Activated CD8-positive, alpha-beta T cell treated with anti-CD3 and anti-CD28 coated beads, Interleukin-2, amount 10 ng/mL, durations not matched to agents 7 days and 5 days (primary cell): ENCODE measurements around the gene PHLDA3. TPM values are rescaled to one million over a fixed set of nuclear protein-coding genes. Genes with fewer than 3 reads are reported as not detected.

Experiments used
- ATAC-seq: fragments of 150-1000 bp; cut with Tn5 transposase; one replicate; pipeline ENCODE4 v1.10.0; 2021; ENCODE audit warnings: moderate library complexity
- CTCF ChIA-PET: fragments of 350-600 bp; sonication (Branson Sonifier 250); formaldehyde crosslinking; loops from one replicate; lab custom pipeline; 2021; ENCODE audit warnings: antibody characterized with exemption; lab: Charles Lee
- POLR2A ChIA-PET: fragments of 350-600 bp; sonication (Branson Sonifier 250); formaldehyde crosslinking; loops from one replicate; lab custom pipeline; 2021; ENCODE audit warnings: antibody characterized with exemption; lab: Charles Lee
- DNase-seq: peaks from one replicate; pipeline ENCODE4 v3.0.0-alpha.2; 2020
- H3K27ac Mint-ChIP-seq: one replicate; pipeline ENCODE4 v1.8.0; 2021; ENCODE audit warnings: mild to moderate bottlenecking, mixed read lengths
- H3K27me3 Mint-ChIP-seq: one replicate; pipeline ENCODE4 v1.8.0; 2021; ENCODE audit warnings: low read depth, mixed read lengths
- H3K36me3 Mint-ChIP-seq: one replicate; pipeline ENCODE4 v1.8.0; 2021; ENCODE audit warnings: low read depth, mixed read lengths
- H3K4me1 Mint-ChIP-seq: one replicate; pipeline ENCODE4 v1.8.0; 2021; ENCODE audit warnings: low read depth, mixed read lengths
- H3K4me3 Mint-ChIP-seq: one replicate; pipeline ENCODE4 v1.8.0; 2021; ENCODE audit warnings: mild to moderate bottlenecking, mixed read lengths
- H3K9me3 Mint-ChIP-seq: one replicate; pipeline ENCODE4 v1.8.0; 2022; ENCODE audit warnings: mixed read lengths; ENCODE audit not compliant: insufficient read depth
- total RNA-seq, 2 experiments: library from RNA; stranded (reverse); gene quantifications; one replicate each; pipeline ENCODE4 v1.2.3, GENCODE V29; 2021

The PHLDA3 gene
- total RNA-seq, 2 experiments from 2014 or later: 17.3 to 18.7 TPM

DNA sequence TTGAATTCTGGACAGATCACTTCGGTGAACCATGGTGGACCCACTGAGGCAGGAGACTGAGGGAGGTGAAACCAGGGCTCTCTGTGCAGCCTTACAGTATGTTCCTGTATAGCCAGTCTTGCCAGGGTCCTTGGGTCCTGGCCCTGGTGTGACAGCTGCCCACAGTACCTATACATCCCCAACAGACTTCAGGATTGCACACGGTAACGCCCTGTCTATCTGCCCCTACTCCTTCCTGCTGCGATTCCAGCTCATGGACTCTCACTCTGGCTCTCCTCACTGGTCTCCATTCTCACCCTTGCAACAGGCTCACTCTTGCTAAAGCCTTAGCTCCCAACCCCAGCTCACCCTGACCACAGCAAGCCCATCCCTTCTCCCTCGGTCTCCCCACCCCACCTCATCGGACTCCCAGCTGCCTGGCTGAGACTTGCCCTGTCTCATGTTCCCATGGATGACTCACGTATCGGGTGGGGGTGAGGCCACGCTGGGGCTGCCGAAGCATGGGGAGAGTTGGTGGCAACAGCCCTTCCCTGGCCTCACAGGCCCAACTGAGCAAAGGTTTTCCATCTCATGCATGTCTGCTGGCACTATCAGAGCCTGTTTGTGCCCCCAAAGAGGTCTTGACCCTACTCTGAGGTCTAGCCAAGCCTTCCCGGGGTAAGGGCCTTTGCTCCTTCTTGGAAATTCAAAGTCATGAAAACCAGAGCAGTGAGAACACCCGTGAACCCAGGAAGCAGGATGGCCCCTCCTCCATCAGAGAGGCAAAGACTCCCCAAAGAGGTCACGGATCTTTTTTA lies 7.1 kb downstream of the PHLDA3 start:
- CTCF ChIA-PET: interaction anchor here (0.9 to 2.4 kb wide), 3 partner anchors 14 to 51 kb away, joined by 3 to 9 read pairs (median 7); no protein-coding TSS in a partner anchor

DNA sequence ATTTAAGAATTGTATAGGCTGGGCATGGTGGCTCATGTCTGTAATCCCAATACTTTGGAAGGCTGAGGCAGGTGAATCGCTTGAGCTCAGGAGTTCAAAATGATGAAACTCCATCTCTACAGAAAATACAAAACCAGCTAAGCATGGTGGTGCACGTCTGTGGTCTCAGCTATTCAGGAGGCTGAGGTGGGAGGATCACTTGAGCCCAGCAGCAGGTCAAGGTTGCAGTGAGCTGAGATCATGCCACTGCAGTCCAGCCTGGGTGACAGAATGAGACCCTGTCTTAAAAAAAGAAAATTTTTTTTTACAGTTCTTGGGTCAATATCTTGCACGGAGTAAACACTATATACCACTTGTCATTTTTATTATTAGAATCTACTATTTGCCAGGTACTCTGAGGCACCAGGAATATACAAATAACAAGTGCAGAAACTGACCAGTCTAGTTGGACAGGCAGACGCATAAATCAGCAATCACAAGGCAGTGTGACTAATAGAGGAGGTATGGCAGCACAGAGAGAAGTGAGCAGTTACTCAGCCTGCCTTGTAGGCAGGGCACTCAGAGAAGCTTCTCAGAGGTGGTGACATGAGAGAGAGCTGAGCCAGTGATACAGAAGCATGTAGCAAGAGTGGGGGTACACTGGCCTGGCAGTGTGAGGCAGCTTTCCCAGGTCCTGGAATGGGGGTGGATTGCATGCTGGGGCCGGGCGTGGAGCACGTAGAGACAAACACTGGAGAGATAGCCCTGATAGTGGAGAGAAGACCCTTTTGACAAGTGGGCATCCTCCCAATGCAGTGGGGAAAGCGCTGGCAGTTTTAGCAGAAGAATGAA lies 8.0 kb downstream of the PHLDA3 start:
- Mint-ChIP-seq H3K27me3 (peaks cover 17% of the 10 kb centered on the region), H3K4me1 (no peaks in the 10 kb centered on the region), H3K4me3 (no peak overlapping the region), H3K9me3 (no peaks in the 10 kb centered on the region), H3K36me3 (peaks cover 8% of the 10 kb centered on the region), H3K27ac (no peak overlapping the region)
- CTCF ChIA-PET: interaction anchor here (0.9 to 2.4 kb wide), 3 partner anchors 13 to 52 kb away, joined by 3 to 9 read pairs (median 7); no protein-coding TSS in a partner anchor
- POLR2A ChIA-PET: interaction anchor here (0.9 kb wide), 1 partner anchor 13 kb away, joined by 3 read pairs; no protein-coding TSS in a partner anchor
- DNase-seq (no peak), ATAC-seq (no peak)

More for the DNA sequence above, 7.1 kb downstream of the PHLDA3 start:
- Mint-ChIP-seq H3K36me3 (peaks cover 8% of the 10 kb centered on the region), H3K9me3 (no peaks in the 10 kb centered on the region), H3K27me3 (peaks cover 17% of the 10 kb centered on the region), H3K27ac (no peak overlapping the region), H3K4me3 (no peak overlapping the region), H3K4me1 (no peaks in the 10 kb centered on the region)
- no peak for DNase-seq
- no peak for ATAC-seq
- POLR2A ChIA-PET: no interaction called here

GRCh38 chr1:201459775-201460174 lies 9.2 kb downstream of the PHLDA3 start:
- ChIA-PET CTCF (interaction anchor here (1.4 kb wide), 1 partner anchor 24 kb away, joined by 3 read pairs; no protein-coding TSS in a partner anchor), POLR2A (no interaction called here)
- Mint-ChIP-seq H3K27me3 (peaks cover 20% of the 10 kb centered on the region), H3K36me3 (peaks cover 2% of the 10 kb centered on the region), H3K27ac (no peak overlapping the region), H3K4me1 (peaks cover under 1% of the 10 kb centered on the region), H3K4me3 (no peak overlapping the region), H3K9me3 (no peaks in the 10 kb centered on the region)
- DNase-seq: no peak
- no peak for ATAC-seq

GRCh38 chr1:201459052-201459451 lies 9.9 kb downstream of the PHLDA3 start:
- DNase-seq (no peak), ATAC-seq (no peak)
- Mint-ChIP-seq H3K36me3 (no peaks in the 10 kb centered on the region), H3K27me3 (peaks cover 20% of the 10 kb centered on the region), H3K9me3 (no peaks in the 10 kb centered on the region), H3K4me1 (peaks cover 8% of the 10 kb centered on the region), H3K4me3 (no peak overlapping the region), H3K27ac (no peak overlapping the region)
- ChIA-PET POLR2A (no interaction called here), CTCF (interaction anchor here (1.4 kb wide), 1 partner anchor 23 kb away, joined by 3 read pairs; no protein-coding TSS in a partner anchor)

DNA sequence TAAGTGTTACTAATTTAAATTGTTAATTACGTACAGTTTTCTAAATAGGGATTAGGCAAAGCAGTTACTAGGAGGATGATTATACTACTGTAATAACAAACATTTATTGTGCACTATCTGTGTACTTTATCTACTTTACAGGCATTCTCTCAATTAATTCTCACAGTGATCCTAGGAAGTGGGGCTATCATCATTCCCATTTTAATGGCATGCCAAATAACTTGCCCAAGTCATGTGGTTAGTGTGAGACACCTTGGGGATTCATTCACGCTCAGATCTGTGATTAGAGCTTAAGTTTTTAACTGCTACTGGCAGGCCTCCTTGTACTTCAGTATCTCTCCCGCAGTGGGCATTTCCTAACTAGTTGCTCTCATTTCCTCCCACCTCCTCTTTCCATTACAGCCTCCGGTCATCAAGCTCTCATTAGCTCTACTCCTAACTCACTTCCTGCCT lies 11.5 kb downstream of the PHLDA3 start:
- Mint-ChIP-seq H3K27me3 (peaks cover 20% of the 10 kb centered on the region), H3K4me3 (no peak overlapping the region), H3K36me3 (no peaks in the 10 kb centered on the region), H3K4me1 (peaks cover 14% of the 10 kb centered on the region), H3K27ac (no peak overlapping the region), H3K9me3 (no peaks in the 10 kb centered on the region)
- ATAC-seq (no peak), DNase-seq (no peak)
- CTCF ChIA-PET: interaction anchor here (1.8 to 2.0 kb wide), 2 partner anchors 9 to 24 kb away, joined by 4 to 11 read pairs; no protein-coding TSS in a partner anchor
- POLR2A ChIA-PET: interaction anchor here (0.5 kb wide), 1 partner anchor 85 kb away, joined by 3 read pairs; no protein-coding TSS in a partner anchor

- H3K4me3 Mint-ChIP-seq: no peak overlapping the region
- H3K27ac Mint-ChIP-seq: no peak overlapping the region
- peaks cover 14% of the 10 kb centered on the region for H3K4me1 Mint-ChIP-seq
- no peak for ATAC-seq
- H3K9me3 Mint-ChIP-seq: no peaks in the 10 kb centered on the region
- H3K36me3 Mint-ChIP-seq: no peaks in the 10 kb centered on the region
- POLR2A ChIA-PET: interaction anchor here (0.5 kb wide), 1 partner anchor 86 kb away, joined by 3 read pairs; no protein-coding TSS in a partner anchor
- H3K27me3 Mint-ChIP-seq: peaks cover 20% of the 10 kb centered on the region
- CTCF ChIA-PET: interaction anchor here (0.9 to 2.0 kb wide), 5 partner anchors 9 to 56 kb away, joined by 3 to 11 read pairs (median 3); no protein-coding TSS in a partner anchor
- no peak for DNase-seq
These were observed 12.3 kb downstream of the PHLDA3 start for GRCh38 chr1:201456499-201457309.

DNA sequence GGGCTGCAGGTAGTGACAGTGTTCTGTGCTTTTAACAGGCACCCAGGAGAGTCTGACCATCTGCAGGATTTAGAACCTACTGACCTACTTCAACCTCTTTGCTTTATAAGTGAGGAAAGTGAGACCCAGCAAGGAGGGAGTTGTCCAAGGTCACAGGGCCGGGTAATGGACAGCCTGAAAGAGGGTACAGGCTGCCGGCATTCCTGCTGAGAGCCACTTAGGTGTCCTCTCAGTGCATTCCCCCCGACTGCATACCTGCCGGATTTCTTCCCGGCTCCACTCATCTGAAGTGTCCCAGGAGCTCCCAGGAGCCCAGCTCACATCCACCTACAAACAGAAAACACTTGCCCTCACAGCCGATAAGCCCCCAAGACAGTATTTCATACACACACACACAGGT lies 13.9 kb downstream of the PHLDA3 start:
- Mint-ChIP-seq H3K4me1 (peaks cover 21% of the 10 kb centered on the region), H3K27ac (no peak overlapping the region), H3K4me3 (no peak overlapping the region), H3K36me3 (no peaks in the 10 kb centered on the region), H3K9me3 (no peaks in the 10 kb centered on the region), H3K27me3 (peaks cover 13% of the 10 kb centered on the region)
- ChIA-PET CTCF (interaction anchor here (0.6 to 9.5 kb wide), 3 partner anchors 17 to 58 kb away, joined by 3 to 147 read pairs (median 4); no protein-coding TSS in a partner anchor), POLR2A (no interaction called here)
- DNase-seq: no peak
- no peak for ATAC-seq

DNA sequence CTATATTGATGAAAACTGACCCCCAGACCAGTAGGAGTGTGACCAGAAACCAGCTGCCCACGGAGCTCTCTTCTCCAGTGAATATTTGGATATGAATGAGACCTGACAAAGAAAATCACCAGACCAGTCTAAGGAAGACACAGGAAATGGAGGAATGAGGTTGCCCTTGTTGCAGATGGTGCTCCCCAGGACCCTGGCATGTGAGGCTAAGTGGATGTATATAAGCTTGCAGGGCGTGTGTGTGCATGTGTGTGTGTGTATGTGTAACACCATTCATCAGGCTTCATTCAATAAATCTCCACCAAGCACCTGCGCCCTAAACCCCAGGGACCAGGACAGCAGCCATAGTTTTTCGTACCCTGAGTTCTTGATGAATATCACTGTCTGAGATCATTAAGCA lies 14.4 kb downstream of the PHLDA3 start:
- DNase-seq (no peak), ATAC-seq (no peak)
- Mint-ChIP-seq H3K27me3 (peaks cover 14% of the 10 kb centered on the region), H3K4me1 (peaks cover 21% of the 10 kb centered on the region), H3K36me3 (no peaks in the 10 kb centered on the region), H3K9me3 (no peaks in the 10 kb centered on the region), H3K4me3 (no peak overlapping the region), H3K27ac (no peak overlapping the region)
- CTCF ChIA-PET: interaction anchor here (0.6 to 9.5 kb wide), 3 partner anchors 16 to 59 kb away, joined by 3 to 147 read pairs (median 4); no protein-coding TSS in a partner anchor
- POLR2A ChIA-PET: no interaction called here

DNA sequence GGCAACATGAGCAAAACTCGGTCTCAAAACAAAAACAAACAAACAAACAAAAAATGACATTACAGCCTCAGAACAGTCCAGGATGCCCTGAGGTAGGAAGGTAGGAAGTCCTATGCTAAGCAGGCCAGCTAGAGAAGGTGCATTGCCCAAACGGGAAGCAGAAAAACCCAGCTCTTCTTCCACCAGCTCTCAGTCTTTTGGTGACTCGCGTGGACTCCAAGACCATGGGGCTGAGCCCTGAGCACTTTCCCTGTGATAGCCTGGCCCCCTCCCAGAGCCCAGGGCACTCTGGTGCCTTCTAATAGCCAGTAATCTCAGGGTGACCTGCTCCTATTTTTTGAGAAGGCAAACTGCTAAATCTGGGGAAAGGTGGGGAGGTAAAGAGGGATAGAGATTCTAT lies 16.1 kb downstream of the PHLDA3 start:
- no peak for ATAC-seq
- H3K4me1 Mint-ChIP-seq: peaks cover 24% of the 10 kb centered on the region

DNA sequence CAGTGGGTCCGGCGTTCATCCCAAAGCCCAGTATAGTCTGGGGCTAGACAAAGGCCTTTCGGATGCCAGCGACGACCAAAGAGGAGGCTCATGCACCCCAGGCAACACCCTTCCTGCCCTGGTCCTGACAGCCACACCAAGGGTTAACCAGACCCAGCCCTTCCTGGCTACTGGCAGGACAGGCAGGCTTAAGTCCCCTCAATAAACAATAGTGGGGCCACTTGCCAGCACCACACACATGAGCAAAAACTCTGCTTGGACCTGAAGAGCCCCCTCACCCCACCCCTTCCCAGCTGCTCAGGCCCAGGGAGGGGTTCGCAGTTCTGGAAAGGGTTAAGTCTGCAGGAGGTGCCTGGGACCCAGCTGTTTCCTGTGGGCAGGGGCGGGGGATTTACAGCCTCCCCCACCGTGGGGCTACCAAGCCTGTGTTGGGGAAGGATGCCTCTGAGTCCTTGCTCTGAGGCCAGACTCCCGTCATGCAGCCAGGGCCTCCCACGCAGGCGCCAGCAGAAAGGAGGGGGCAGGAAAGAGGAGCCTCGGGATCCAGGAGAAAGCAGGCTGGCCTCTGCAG lies 18.2 kb downstream of the PHLDA3 start:
- ChIA-PET POLR2A (no interaction called here), CTCF (interaction anchor here (1.2 to 9.5 kb wide), 4 partner anchors 14 to 62 kb away, joined by 3 to 176 read pairs (median 77); no protein-coding TSS in a partner anchor)
- H3K36me3 Mint-ChIP-seq: no peaks in the 10 kb centered on the region
- H3K9me3 Mint-ChIP-seq: no peaks in the 10 kb centered on the region
- peaks cover 24% of the 10 kb centered on the region for H3K4me1 Mint-ChIP-seq
- no peak overlapping the region for H3K27ac Mint-ChIP-seq
- DNase-seq (no peak), ATAC-seq (no peak)
- H3K4me3 Mint-ChIP-seq: no peak overlapping the region
- peaks cover 9% of the 10 kb centered on the region for H3K27me3 Mint-ChIP-seq

More for the DNA sequence above, 16.1 kb downstream of the PHLDA3 start:
- H3K36me3 Mint-ChIP-seq: no peaks in the 10 kb centered on the region
- H3K27me3 Mint-ChIP-seq: peaks cover 11% of the 10 kb centered on the region
- no peak overlapping the region for H3K27ac Mint-ChIP-seq
- H3K9me3 Mint-ChIP-seq: no peaks in the 10 kb centered on the region
- POLR2A ChIA-PET: no interaction called here
- CTCF ChIA-PET: interaction anchor here (1.2 to 9.5 kb wide), 3 partner anchors 16 to 60 kb away, joined by 3 to 147 read pairs (median 3); no protein-coding TSS in a partner anchor
- H3K4me3 Mint-ChIP-seq: no peak overlapping the region
- DNase-seq: no peak
